Activated gamma-delta T cell treated with Interleukin-2 at 50 U/mL for 16 hours (primary cell): Measurements from ENCODE around the gene ANKRD45.
A peak's percentile ranks its signal among the peaks of the same experiment; 100 is the strongest.
"Not testable (repeated sequence)": the region's sequence is repeated elsewhere in the genome, so short reads cannot be mapped to it uniquely, and the experiment has no call there.

ENCODE experiments used
- DNase-seq: peaks from one replicate; pipeline ENCODE4 v3.0.0-alpha.2; 2020

The ANKRD45 gene

DNA sequence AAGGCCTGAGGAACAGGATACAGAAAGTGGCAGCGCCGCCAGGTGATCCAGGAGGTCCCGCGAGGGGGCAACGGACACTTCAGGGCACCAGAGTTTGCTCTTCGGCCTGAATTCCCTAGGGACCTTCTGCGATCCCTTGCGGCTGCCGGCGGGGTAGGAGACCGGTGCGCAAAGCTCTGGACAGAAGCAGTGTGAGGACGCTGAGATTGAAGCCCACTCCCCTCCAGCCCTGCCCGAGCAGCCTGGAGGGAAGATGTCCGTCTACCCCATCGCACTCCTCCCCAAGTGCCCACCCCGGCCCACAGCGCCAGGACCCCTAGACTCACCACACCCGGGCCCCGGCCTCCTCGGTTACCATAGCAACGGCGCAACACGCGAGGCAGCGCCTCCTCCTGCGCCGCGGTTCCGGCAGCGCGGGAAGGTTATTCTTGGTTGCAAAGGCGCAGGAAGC, at the start of gene ANKRD45:
TSS of gene ANKRD45 (minus strand) at position 361 of the 451 bp plus-strand sequence. CDS start 10,433 bp downstream, outside the sequence.
- DNase-seq: peak; percentile 16

DNA sequence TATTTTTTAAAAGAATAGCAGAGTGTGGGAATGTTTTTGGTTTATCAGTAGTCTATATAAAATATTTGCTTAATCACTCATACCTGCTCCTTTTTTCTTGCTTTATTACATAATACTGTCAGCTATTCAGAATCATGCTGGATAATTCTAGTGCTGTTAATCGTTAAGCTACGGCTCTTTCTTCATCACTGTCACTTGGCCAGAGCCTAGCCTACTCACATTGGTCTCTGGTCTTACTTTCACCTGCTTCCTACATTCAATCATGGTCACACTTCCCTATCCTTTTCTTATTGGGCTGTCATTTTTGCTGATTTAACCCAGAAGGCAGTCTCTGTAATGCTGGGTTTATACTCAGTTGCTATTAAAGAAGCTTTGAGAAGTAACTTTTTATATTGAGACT, 47.6 kb upstream of the ANKRD45 start:
- DNase-seq: no peak

- no peak for DNase-seq
These were observed 45.8 kb upstream of the ANKRD45 start for GRCh38 chr1:173715538-173715844.

DNA sequence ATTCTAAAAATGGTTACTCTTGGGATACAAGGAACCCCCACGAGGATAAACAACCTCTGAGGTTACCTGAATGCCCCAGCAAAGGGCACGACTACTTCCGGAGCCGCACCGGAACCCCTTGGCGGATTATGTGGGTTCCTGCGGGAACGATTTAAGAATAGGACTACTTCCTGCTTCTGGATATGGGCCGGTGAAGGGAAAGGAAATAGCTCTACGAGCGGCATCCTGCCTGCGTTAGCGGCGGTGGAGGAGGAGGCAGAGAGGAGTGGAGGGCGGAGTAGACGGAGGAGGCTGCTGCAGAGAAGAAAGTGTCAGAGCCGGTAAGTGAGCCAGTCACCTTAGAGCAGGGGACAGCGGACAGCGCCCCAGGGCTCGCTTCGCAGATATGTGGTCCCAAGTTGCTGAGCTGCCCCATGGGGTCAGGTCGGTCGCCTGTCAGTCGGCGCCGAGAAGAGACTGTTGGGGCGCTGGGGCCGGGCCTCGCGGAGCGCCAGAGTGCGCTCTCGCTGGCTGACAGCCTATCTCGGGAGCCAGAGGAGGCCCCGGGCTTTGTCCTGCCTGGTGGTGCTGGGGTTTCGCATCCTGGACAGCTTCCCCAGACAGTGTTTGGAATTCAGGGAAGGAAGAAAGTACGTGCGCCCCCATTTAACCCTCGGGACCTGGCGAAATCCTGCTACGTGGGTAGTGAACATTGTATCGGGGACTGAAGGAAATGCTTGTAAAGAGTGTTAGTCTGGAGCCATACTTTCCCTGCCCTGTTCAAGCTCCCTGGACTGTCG, 45.3 kb upstream of the ANKRD45 start, which contains the start of gene KLHL20:
TSS of gene KLHL20 (plus strand) at position 223 of the 779 bp plus-strand sequence. CDS start 1,063 bp downstream, outside the sequence.
- DNase-seq: peak; percentile 83

DNA sequence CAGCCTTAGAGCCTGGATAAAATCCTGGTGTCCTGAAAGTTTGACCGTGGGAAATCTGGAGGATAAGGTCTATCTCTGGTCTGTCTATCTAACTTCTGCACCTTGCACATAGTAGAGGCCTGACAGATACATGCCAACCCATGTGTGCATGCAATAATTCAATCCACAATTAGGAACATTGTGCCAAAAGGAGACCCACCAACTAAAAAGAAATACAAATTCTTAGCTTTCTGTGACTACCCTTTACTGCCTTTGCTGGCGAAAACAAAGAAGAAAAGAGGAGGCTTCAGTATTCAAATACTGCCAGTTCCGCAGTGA, 44.7 kb upstream of the ANKRD45 start:
- DNase-seq: no peak

- DNase-seq: no peak
These were observed 39.1 kb upstream of the ANKRD45 start for GRCh38 chr1:173708787-173709186.

GRCh38 chr1:173705117-173705516, 35.5 kb upstream of the ANKRD45 start:
- no peak for DNase-seq

DNA sequence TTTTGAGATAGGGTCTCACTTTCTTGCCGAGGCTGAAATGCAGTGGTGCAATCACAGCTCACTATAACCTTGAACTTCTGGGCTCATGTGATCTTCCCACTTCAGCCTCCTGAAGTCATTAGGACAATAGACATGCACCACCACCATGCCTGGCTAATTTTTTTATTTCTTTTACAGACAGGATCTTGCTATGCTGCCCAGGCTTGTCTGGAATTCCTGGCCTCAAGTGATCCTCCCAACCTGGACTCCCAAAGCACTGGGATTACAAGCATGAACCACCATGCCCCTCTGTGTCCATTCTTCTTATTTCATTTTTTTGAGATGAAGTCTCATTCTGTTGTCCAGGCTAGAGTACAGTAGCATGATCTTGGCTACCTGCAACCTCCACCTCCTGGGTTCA, 33.1 kb upstream of the ANKRD45 start:
- DNase-seq: no peak

DNA sequence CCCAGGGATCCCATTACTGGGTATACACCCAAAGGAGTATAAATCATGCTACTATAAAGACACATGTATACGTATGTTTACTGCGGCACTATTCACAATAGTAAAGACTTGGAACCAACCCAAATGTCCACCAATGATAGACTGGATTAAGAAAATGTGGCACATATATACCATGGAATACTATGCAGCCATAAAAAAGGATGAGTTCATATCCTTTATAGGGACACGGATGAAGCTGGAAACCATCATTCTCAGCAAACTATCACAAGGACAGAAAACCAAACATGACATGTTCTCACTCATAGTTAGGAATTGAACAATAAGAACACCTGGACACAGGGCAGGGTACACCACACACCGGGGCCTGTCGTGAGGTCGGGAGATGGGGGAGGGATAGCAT, 31.6 kb upstream of the ANKRD45 start:
- not testable (repeated sequence) for DNase-seq

GRCh38 chr1:173693238-173693637, 23.6 kb upstream of the ANKRD45 start:
- no peak for DNase-seq

DNA sequence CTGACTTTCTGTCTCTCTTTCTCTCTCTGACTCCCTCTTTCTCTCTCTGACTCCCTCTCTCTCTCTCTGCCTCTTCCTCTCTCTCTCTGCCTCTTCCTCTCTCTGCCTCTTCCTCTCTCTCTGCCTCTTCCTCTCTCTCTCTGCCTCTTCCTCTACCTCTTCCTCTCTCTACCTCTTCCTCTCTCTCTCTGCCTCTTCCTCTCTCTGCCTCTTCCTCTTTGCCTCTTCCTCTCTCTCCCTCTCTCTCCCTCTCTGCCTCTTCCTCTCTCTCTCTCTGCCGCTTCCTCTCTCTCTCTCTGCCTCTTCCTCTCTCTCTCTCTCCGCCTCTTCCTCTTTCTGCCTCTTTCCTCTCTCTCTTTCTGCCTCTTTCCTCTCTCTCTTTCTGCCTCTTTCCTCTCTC, 18.6 kb upstream of the ANKRD45 start:
- no peak for DNase-seq

DNA sequence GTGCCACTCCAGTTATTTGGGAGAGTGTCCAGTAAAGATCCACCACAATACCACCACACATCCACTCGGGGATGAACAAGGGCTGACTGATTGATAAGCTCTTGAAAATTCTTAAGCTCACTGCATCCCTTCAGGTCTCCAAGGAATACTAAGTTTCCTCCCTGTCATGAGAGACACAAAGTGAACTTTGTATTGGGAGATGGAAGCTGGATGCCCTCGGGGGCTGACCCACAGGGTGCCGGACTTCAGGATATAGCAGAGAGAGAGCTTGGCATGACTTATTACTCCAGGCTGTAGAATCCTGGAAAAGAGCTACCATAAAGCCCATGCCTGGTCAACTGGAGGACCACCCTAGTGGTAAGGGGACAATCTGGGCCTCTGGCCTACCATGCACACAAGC, 15.5 kb upstream of the ANKRD45 start:
- not testable (repeated sequence) for DNase-seq

DNA sequence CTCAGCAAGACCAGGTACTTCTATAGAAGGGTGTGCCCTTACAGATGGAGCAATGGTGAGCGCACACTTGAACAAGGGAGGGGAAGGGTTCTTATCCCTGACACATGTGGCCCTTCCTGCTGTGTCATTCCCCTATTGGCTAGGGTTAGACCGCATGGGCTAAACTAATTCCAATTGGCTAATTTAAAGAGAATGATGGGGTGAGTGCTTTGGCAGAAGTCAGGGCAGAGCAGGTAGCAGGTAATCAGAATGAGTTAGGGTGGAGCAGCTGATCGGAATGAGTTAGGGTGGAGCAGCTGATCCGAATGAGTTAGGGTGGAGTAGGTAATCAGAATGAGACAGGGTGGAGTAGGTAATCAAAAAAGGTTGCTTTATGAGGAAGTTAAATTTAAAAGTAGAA, 14.2 kb upstream of the ANKRD45 start:
- not testable (repeated sequence) for DNase-seq

DNA sequence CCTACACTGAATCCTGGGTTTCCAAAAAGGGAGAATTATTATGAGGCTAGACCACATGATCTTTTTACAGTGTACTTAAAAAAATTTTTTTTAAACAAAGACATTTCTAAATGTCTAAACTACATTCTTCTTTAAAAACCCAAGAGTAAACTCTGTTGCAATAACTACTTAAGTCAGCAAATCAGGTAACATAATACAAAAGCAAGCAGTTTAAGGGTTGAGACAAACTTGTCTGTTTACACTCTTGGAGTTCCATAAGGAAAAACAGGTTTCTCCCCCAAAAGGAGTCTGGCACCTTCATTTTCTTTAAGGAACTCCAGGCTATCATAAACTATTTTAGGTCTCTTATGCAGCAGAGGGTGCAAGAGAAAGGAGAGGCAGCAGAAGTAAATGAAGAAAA, 12.5 kb upstream of the ANKRD45 start:
- DNase-seq: no peak

DNA sequence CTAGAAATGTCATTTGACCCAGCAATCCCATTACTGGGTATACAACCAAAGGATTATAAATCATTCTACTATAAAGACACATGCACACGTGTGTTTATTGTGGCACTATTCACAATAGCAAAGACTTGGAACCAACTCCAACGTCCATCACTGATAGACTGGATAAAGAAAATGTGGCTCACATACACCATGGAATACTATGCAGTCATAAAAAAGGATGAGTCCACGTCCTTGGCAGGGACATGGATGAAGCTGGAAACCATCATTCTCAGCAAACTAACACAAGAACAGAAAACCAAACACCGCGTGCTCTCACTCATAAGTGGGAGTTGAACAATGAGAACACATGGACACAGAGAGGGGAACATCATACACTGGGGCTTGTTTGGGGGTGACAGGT, 10.5 kb upstream of the ANKRD45 start:
- not testable (repeated sequence) for DNase-seq

DNA sequence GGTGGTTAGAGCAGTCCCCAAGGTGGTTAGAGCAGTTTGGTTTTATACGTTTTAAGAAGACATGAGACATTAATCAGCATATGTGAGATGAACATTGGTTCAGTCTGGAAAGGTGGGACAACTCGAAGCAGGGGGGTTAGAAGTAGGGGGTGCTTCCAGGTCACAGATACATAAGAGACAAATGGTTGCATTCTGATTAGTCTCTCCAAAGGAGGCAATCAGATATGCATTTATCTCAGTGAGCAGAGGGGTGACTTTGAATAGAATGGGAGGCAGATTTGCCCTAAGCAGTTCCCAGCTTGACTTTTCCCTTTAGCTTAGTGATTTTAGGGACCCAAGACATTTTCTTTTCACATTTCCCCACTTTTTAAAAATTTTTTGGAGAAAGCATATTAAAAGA, 4.8 kb upstream of the ANKRD45 start:
- DNase-seq: not testable (repeated sequence)

DNA sequence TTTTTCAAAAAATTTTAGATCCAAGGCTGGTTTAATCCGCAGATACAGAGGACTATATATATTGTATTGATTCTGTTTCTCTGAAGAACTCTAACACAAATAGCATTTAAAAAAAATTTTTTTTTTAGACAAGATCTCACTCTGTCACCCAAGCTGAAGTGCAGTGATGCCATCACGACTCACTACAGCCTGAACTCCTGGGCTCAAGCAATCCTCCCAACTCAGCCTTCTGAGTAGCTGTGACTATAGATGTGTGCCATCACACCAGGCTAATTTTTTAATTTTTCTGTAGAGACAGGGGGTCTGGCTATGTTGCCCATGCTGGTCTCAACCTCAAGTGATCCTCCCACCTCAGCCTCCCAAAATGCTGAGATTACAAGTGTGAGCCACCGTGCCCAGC, 3.0 kb downstream of the ANKRD45 start:
- DNase-seq: no peak

DNA sequence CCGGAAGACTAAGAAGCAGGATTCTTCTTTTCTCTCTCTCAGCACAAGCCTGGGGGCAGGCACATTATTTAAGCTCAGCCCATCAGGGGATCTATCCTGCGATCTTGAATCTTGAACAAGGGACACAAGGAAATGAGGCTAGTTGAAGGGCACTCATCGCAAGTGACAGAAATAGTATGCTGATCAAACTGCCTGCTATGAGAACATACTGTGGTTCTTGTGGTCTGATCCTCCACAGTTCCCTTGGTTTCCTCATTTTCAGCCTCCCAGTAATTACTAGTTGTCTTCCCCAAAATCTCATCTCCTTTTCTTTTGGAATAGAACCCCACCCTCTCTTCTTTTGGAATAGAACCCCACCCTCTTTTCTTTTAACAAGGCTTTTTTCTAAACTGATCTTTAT, 6.5 kb downstream of the ANKRD45 start:
- DNase-seq: no peak

- no peak for DNase-seq
These were observed 7.9 kb downstream of the ANKRD45 start for GRCh38 chr1:173661763-173662162.

GRCh38 chr1:173661271-173661670, 8.4 kb downstream of the ANKRD45 start:
- DNase-seq: no peak

DNA sequence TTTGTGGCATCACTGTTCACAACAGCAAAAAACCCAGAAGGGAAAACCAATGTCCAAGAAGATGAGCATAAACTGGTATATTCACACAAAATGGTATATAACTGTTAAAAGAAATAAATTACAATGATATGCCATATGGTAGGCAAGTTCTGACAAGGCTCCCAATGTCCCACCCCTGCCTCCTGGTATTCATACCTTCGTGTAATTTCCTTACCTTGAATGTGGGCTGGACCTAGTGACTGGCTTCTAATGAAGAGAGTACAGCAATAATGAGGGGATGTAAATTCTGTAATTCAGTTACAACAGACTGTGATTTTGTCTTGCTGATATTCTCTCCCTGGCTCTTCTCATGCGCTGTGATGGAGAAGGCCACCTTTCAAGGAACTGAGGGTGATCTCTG, 9.3 kb downstream of the ANKRD45 start:
- no peak for DNase-seq

- no peak for DNase-seq
These were observed 20.6 kb downstream of the ANKRD45 start for GRCh38 chr1:173648880-173649605.

DNA sequence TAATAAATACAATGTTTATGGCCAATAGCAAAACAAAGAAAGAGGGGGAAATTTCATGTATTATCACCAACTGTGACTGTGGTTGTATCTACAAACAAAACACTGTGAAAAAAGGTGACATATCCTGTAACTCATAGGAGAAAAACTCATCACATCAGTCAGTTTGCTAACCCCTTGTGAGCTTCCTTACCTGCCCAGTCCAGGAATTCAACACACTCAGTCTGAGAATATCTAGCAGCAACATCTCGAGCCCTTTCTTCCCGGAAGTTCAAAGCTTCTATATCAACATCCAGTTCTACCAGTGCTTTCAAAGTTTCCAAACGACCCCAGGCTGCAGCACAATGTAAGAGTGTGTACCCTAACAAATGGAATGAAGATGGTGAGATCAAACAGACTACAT, 23.0 kb downstream of the ANKRD45 start:
- DNase-seq: no peak

- not testable (repeated sequence) for DNase-seq
These were observed 27.1 kb downstream of the ANKRD45 start for GRCh38 chr1:173642450-173643139.
